ENCODE measurements around the gene ATP1A1.

The ATP1A1 gene

DNA sequence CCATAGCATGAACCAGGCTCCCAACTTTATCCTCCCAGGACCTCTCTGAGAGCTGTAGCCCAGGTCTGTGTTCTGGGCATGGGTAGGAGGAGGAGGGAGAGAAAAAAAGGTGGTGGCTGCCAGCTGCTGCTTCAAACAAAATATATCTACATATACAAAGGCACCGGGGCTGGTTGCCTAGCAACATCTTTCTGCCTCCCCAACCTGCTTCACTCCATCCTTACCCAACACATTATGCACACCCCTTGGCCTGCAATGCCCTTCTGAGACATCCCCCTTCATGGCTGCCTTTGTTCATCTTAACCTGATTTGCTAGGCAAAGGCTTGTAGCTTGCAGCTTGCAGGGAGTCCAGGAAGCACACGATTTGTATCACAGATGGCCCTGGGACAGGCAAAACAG lies 27.2 kb upstream of the ATP1A1 start:
- peak; percentile 21 to 60 for DNase-seq

- DNase-seq = no peak
These were observed 25.9 kb upstream of the ATP1A1 start for GRCh38 chr1:116346943-116347673.

DNA sequence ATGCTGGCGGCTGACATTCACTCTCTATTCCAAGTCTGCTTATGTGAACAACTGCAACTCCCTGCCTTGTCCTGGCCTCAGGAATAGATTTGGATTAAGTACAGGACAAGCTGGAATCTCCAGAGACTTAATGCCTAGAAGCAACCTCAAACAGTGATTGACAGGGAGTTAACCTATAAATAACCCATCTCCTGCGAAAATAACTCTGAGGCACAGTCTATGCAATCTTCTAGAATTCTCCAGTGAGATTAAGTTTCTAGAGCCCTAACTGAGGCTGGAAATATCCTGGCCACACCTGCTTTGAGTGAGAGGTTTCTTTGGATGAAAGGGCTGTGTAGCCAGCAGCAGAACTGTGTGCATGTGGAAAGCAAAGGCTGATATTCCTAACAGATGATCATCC lies 25.3 kb upstream of the ATP1A1 start:
- DNase-seq = no peak

DNA sequence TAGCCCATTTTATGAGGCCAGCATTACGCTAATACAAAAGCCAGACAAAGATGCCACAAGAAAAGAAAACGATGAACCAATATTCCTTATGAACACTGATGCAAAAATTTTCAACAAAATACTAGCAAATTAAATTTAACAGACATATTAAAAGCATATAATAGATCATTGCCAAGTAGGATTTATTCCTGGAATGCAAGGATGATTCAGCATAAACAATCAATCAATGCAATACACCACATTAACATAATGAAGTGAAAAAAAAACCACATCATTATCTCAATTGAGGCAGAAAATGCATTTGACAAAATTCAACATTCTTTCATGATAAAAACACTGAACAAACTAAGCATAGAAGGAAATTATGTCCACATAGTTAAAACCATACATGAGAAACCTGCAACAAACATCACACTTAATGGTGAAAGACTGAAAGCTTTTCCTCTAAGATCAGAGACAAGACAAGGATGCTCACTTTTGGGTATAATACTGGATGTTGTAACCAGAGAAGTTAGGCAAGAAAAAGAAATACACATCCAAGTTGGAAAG lies 22.9 kb upstream of the ATP1A1 start:
- no peak for DNase-seq

DNA sequence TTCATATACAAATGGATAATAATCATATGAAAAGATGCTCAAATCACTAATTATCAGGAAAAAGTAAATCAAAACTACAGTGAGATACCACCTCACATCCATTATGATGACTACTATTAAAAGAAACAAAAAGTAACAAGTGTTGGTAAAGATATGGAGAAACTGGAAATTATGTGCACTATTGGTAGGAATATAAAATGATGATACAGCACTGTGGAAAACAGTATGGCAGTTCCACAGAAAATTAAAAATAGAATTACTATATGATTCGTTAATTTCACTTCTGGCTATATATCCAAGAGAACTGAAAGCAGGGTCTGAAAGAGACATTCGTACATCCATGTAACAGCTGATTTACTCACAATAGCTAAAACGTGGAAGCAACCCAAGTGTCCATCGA lies 21.1 kb upstream of the ATP1A1 start:
- no peak for DNase-seq

GRCh38 chr1:116352349-116352813 lies 20.7 kb upstream of the ATP1A1 start:
- DNase-seq = no peak

DNA sequence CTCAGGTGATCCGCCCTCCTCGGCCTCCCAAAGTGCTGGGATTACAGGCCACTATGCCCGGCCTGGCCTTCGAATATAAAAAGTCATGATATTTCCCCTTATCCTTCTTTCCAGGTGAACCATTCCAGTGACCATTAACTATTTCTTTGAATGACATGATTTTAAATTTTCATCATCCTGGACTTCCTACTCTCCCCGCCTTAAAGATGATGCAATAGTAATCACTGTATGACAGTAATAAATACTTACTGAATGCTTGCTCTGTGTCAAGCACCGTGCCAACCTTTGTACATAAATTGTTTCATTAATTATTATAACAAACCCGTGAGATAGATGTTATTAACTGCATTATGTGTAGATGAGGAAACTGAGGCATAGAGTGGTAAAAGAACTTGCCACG lies 19.9 kb upstream of the ATP1A1 start:
- no peak for DNase-seq

GRCh38 chr1:116356067-116356466 lies 17.0 kb upstream of the ATP1A1 start:
- no peak for DNase-seq

GRCh38 chr1:116356673-116357072 lies 16.4 kb upstream of the ATP1A1 start:
- no peak for DNase-seq

DNA sequence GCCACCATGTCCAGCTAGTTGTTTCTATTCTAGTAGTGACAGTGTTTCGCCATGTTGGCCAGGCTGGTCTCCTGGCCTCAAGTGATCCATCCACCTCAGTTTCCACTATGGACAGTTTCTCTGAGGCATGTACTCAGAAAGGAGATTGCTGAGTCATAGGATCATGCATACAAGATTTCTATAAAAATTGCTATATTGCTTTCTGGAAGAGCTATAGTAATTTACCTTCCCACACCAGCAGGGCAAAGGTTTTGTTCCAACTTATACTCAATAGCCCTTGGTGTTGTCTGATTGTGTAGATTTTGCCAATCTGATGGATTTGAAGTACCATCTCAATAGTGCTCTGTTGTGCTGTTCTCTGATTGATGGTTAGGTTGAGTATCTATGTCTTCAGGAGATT lies 15.6 kb upstream of the ATP1A1 start:
- DNase-seq = no peak

DNA sequence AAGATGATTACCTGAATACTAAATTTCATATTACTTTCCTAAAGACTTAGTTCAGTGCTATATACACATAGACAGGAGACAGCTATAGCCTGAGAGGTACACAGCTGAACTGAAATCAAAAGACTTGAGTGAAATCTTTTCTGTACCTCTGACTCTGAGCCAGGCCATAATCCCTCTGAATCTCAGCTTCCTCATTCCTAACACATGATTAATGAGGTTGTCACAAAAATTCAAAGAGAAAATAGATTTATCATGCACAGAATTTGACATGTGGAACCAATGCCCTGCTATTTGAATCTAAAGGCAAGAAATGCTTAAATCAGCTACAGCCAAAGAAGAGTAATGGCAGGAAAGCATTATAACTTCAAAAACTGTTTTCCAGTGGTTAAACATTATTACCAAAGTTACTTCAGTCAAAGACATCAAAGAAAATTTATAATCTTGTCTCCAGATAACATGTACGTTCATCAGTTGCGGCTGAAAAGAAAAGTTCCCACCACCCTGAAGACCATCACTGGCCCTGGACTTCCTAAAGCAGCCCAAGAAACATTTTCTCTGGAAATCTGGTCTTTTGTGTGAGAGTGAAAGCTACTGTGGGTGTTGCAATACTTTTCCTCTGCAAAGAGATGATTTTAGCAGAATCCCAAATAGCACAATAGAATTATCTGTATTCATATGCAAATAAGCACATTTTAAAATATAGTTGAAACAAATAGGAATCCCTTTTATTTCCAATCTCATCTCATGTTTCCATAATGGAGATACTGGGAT lies 13.8 kb upstream of the ATP1A1 start:
- no peak for DNase-seq

DNA sequence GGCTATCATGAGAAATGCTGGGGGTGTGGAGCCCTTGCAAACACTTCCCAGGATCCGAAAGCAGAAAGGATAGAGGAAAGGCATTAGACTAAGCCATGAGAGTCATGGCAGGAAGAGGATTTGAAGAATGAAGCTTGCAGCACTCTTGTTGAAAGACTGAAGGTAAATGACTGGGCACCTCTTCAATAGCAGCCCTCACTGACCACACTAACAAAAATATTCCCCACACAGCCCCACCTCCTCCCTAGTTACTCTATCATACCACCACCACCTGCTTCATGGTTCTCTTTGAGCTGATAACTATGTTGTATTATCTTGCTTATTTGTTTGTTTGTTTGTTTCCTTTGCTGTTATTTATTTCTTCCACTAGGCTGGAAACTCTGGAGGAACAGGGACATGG lies 13.2 kb upstream of the ATP1A1 start:
- no peak for DNase-seq

DNA sequence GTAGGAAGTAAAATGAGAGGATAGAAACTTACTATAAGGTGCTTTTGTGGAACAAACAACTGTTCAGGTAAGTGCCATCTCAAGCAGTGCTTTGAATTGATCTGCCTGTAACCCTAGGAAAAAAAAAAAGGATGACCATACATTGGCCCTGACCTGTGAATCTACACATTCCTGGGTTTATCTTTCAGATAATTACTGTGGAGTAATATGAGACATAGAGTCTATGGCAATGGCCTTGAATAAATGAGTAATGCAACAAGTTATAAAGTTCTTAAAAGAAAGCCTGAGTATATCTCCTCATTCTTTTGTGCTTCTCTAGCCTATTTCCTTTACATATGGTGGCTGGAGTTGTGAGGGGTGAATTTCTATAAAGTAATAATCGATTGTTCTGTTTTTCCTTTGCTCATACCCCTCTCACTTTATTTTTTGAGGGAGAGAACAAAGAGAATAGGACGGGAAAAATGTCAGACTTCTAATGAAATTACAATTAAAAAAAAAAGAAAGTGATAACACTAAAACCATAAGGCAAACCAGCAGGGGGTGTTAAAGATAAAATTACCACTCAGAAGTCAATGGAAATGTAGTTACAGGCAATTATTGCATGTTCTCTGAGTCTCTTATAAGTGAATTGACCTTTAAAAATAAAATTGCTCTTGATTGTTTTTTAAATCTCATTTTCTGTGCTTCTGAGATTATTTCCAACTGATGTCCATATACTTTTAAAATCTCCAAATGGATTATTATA lies 12.4 kb upstream of the ATP1A1 start:
- no peak for DNase-seq

DNA sequence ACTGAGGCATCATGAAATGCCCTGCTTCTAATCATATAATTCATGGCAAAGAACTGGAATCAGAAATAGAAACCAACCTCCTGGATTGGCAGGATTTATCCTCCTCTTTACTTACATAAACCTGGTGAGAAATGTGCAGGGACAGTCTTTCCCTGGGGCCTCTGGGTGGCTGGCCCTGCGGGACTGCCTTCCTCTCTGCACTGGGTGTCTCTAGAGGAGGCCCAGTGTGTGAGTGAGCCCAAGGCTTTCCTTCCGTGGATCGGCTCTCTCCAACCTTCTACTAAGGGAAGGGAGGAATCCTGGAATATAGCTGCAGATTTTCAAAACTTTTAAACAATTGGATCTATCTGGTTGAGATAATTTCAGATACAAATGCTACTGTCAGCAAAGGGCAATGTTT lies 11.4 kb upstream of the ATP1A1 start:
- no peak for DNase-seq

- DNase-seq = no peak
These were observed 11.0 kb upstream of the ATP1A1 start for GRCh38 chr1:116362050-116362449.

DNA sequence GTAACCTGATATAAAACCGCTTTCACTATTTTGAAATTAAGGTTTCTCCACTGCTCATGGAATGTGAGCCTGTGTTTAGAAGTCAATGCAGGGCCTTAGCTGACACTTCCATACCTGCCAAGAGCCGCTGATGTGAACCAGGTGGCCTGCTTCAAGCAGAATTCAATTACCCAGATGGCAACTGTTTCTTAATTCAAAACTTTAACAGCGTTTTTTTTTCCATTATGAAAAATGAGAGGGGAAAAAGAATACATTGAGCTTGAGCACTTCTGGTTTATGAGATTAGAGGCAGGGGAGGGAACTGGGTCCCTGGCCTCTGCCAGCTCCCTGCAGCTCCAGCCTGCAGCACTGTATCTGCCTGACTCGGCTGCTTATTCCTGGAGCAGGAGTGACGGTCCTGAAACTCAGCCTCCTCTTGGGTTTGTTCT lies 7.7 kb upstream of the ATP1A1 start:
- DNase-seq = no peak

- DNase-seq = no peak
These were observed 7.2 kb upstream of the ATP1A1 start for GRCh38 chr1:116365857-116366256.

DNA sequence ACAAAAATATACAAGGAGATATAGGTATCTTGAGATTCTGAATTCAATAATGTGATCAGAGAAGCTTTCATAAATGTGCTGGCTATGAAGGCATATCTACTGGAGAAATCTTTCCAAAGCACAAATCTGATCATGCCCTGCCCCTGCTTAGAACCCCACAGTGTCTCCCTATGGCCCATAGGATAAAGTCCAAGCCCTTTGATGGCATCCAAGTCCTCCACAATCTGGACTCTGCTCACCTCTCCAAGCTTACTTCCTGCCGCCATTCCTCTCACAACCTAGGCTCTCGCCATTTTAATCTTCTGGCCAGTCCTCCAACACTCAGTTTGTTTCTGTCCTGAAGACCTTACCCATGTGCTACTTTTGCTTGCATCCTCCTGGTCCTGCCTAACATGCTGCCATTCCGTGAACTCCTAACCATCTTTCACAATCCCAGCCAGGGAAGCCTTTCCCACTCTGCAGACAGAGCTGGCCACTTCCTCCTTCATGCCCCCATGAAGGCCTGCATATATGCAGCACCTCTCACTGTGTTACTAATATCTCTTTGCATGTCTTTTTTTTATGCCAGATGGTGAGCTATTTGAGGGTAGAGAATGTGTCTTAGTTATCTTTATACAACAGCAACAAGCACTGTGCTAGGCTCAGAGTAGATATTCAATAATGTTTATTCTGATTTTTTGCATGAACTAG lies 5.6 kb upstream of the ATP1A1 start:
- DNase-seq = no peak

DNA sequence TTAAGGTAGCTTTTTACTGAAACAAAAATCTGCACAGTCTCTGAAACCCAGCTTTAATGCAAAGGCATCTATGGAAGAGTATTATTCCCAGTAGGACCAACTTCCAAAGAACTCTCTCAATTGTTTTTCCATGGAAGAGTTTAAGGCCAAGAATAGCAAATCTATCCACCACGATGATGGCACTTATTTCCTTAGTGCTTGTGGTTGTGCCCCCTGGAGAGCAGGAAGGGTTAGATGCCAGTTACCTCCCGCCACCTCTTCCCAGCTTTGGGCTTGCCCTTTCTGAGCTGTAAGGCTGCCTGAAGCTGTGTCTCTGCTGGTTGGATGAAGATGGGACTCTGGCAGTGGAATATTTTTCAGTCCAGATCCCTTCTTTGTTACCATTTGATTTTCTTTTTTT lies 4.8 kb upstream of the ATP1A1 start:
- DNase-seq = no peak

- DNase-seq = no peak
These were observed 2.9 kb upstream of the ATP1A1 start for GRCh38 chr1:116370181-116370580.

- DNase-seq = no peak
These were observed 1.3 kb upstream of the ATP1A1 start for GRCh38 chr1:116371752-116372151.

- no peak for DNase-seq
These were observed 853 bp upstream of the ATP1A1 start for GRCh38 chr1:116372191-116372590.

Measured in SHP77 (cell line).